Measurements from ENCODE around the gene ADAM12.

ADAM12 gene

DNA sequence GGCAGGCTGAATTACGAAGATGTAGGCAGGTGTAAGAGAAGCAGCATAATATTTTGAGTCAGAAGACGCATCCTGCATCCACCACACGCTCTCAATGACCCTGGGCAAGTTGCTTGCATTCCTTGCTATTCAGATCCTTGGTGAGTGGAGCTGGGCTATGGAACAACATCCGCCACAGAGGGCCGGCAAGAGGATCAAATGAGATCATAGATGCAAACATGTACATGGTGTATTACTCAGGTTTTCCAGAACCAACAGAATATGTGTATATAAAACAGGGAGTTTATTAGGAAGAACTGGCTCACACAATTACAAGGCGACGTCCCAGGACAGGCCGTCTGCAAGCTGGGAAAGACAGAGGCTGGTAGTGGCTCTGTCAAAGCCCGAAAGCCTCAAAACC, 51.5 kb downstream of the ADAM12 start:
- ATAC-seq, result no peak
- TF ChIP-seq PPARA (CRISPR knock-in tag; IDR thresholded peaks at IDR 0.05; ENCODE audit: borderline replicate concordance) (no peak), GLIS3 (CRISPR knock-in tag; IDR thresholded peaks at IDR 0.05) (no peak), SNAI2 (CRISPR knock-in tag; IDR thresholded peaks at IDR 0.05) (no peak), ZFP3 (CRISPR knock-in tag; IDR thresholded peaks at IDR 0.05) (no peak), RARB (CRISPR knock-in tag; IDR thresholded peaks at IDR 0.05) (no peak), BACH2 (CRISPR knock-in tag; IDR thresholded peaks at IDR 0.05; ENCODE audit: borderline replicate concordance) (no peak), ZFP30 (CRISPR knock-in tag; IDR thresholded peaks at IDR 0.05) (no peak), ZNF8 (CRISPR knock-in tag; IDR thresholded peaks at IDR 0.05) (no peak), ISL1 (CRISPR knock-in tag; IDR thresholded peaks at IDR 0.05) (no peak), ZNF70 (CRISPR knock-in tag; IDR thresholded peaks at IDR 0.05) (no peak), ARNTL (CRISPR knock-in tag; IDR thresholded peaks at IDR 0.05; ENCODE audit: borderline replicate concordance, low read depth) (no peak), TOX (CRISPR knock-in tag; IDR thresholded peaks at IDR 0.05; ENCODE audit: borderline replicate concordance) (no peak), TCF4 (CRISPR knock-in tag; IDR thresholded peaks at IDR 0.05; ENCODE audit: borderline replicate concordance) (no peak)
- TF ChIP-seq, protein P1, sequence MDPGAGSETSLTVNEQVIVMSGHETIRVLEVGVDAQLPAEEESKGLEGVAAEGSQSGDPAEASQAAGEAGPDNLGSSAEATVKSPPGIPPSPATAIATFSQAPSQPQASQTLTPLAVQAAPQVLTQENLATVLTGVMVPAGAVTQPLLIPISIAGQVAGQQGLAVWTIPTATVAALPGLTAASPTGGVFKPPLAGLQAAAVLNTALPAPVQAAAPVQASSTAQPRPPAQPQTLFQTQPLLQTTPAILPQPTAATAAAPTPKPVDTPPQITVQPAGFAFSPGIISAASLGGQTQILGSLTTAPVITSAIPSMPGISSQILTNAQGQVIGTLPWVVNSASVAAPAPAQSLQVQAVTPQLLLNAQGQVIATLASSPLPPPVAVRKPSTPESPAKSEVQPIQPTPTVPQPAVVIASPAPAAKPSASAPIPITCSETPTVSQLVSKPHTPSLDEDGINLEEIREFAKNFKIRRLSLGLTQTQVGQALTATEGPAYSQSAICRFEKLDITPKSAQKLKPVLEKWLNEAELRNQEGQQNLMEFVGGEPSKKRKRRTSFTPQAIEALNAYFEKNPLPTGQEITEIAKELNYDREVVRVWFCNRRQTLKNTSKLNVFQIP (CRISPR knock-in tag; IDR thresholded peaks at IDR 0.05; ENCODE audit: borderline replicate concordance, low read depth), result no peak

DNA sequence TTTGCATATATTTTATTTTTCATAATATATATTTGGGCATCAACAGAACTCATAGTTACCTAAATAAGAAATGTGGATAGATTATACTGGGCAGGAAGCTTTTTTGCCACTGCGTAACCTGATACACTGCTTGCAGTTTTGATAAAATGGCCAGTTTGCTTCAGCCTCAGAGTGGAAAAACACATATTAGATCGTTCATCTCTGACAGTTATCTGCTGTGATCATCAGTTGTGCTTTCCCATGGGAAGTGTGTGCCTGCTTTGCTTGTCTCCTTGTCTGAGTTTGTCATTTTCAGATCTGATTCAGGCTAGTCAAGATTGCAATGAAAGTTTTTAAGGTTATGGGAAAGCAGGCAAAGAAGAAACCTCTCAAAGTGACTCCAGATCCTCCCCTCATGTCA, 54.0 kb downstream of the ADAM12 start:
- peak; percentile 72 for ATAC-seq

More for the DNA sequence above, 54.0 kb downstream of the ADAM12 start:
- no peak for TF ChIP-seq GLIS3 (CRISPR knock-in tag; IDR thresholded peaks at IDR 0.05)
- no peak for TF ChIP-seq TOX (CRISPR knock-in tag; IDR thresholded peaks at IDR 0.05; ENCODE audit: borderline replicate concordance)
- TF ChIP-seq PPARA (CRISPR knock-in tag; IDR thresholded peaks at IDR 0.05; ENCODE audit: borderline replicate concordance), result no peak
- no peak for TF ChIP-seq ZFP3 (CRISPR knock-in tag; IDR thresholded peaks at IDR 0.05)
- TF ChIP-seq, protein P2, sequence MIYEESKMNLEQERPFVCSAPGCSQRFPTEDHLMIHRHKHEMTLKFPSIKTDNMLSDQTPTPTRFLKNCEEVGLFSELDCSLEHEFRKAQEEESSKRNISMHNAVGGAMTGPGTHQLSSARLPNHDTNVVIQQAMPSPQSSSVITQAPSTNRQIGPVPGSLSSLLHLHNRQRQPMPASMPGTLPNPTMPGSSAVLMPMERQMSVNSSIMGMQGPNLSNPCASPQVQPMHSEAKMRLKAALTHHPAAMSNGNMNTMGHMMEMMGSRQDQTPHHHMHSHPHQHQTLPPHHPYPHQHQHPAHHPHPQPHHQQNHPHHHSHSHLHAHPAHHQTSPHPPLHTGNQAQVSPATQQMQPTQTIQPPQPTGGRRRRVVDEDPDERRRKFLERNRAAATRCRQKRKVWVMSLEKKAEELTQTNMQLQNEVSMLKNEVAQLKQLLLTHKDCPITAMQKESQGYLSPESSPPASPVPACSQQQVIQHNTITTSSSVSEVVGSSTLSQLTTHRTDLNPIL (CRISPR knock-in tag; IDR thresholded peaks at IDR 0.05; ENCODE audit: low read depth), result no peak
- TF ChIP-seq, protein P3, sequence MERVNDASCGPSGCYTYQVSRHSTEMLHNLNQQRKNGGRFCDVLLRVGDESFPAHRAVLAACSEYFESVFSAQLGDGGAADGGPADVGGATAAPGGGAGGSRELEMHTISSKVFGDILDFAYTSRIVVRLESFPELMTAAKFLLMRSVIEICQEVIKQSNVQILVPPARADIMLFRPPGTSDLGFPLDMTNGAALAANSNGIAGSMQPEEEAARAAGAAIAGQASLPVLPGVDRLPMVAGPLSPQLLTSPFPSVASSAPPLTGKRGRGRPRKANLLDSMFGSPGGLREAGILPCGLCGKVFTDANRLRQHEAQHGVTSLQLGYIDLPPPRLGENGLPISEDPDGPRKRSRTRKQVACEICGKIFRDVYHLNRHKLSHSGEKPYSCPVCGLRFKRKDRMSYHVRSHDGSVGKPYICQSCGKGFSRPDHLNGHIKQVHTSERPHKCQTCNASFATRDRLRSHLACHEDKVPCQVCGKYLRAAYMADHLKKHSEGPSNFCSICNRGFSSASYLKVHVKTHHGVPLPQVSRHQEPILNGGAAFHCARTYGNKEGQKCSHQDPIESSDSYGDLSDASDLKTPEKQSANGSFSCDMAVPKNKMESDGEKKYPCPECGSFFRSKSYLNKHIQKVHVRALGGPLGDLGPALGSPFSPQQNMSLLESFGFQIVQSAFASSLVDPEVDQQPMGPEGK (CRISPR knock-in tag; IDR thresholded peaks at IDR 0.05; ENCODE audit: borderline replicate concordance), result no peak
- TF ChIP-seq, protein P4, sequence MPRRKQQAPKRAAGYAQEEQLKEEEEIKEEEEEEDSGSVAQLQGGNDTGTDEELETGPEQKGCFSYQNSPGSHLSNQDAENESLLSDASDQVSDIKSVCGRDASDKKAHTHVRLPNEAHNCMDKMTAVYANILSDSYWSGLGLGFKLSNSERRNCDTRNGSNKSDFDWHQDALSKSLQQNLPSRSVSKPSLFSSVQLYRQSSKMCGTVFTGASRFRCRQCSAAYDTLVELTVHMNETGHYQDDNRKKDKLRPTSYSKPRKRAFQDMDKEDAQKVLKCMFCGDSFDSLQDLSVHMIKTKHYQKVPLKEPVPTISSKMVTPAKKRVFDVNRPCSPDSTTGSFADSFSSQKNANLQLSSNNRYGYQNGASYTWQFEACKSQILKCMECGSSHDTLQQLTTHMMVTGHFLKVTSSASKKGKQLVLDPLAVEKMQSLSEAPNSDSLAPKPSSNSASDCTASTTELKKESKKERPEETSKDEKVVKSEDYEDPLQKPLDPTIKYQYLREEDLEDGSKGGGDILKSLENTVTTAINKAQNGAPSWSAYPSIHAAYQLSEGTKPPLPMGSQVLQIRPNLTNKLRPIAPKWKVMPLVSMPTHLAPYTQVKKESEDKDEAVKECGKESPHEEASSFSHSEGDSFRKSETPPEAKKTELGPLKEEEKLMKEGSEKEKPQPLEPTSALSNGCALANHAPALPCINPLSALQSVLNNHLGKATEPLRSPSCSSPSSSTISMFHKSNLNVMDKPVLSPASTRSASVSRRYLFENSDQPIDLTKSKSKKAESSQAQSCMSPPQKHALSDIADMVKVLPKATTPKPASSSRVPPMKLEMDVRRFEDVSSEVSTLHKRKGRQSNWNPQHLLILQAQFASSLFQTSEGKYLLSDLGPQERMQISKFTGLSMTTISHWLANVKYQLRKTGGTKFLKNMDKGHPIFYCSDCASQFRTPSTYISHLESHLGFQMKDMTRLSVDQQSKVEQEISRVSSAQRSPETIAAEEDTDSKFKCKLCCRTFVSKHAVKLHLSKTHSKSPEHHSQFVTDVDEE (CRISPR knock-in tag; IDR thresholded peaks at IDR 0.05), result no peak
- no peak for TF ChIP-seq ARNTL (CRISPR knock-in tag; IDR thresholded peaks at IDR 0.05; ENCODE audit: borderline replicate concordance, low read depth)
- TF ChIP-seq, protein P1 (CRISPR knock-in tag; IDR thresholded peaks at IDR 0.05; ENCODE audit: borderline replicate concordance, low read depth), result no peak
- TF ChIP-seq ESRRG (CRISPR knock-in tag; IDR thresholded peaks at IDR 0.05), result no peak
- TF ChIP-seq ZNF8 (CRISPR knock-in tag; IDR thresholded peaks at IDR 0.05), result no peak
- no peak for TF ChIP-seq OSR1 (CRISPR knock-in tag; IDR thresholded peaks at IDR 0.05)
- TF ChIP-seq TCF4 (CRISPR knock-in tag; IDR thresholded peaks at IDR 0.05; ENCODE audit: borderline replicate concordance), result no peak
- no peak for TF ChIP-seq RARB (CRISPR knock-in tag; IDR thresholded peaks at IDR 0.05)
- TF ChIP-seq CSDC2 (CRISPR knock-in tag; IDR thresholded peaks at IDR 0.05), result no peak
- TF ChIP-seq ZNF70 (CRISPR knock-in tag; IDR thresholded peaks at IDR 0.05), result no peak
- no peak for TF ChIP-seq BACH2 (CRISPR knock-in tag; IDR thresholded peaks at IDR 0.05; ENCODE audit: borderline replicate concordance)
- no peak for TF ChIP-seq ZNF565 (CRISPR knock-in tag; conservative IDR thresholded peaks at IDR 0.05; ENCODE audit: low read depth)
- no peak for TF ChIP-seq ZC3H10 (CRISPR knock-in tag; IDR thresholded peaks at IDR 0.05)
- TF ChIP-seq, protein P5, sequence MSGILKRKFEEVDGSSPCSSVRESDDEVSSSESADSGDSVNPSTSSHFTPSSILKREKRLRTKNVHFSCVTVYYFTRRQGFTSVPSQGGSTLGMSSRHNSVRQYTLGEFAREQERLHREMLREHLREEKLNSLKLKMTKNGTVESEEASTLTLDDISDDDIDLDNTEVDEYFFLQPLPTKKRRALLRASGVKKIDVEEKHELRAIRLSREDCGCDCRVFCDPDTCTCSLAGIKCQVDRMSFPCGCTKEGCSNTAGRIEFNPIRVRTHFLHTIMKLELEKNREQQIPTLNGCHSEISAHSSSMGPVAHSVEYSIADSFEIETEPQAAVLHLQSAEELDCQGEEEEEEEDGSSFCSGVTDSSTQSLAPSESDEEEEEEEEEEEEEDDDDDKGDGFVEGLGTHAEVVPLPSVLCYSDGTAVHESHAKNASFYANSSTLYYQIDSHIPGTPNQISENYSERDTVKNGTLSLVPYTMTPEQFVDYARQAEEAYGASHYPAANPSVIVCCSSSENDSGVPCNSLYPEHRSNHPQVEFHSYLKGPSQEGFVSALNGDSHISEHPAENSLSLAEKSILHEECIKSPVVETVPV (CRISPR knock-in tag; IDR thresholded peaks at IDR 0.05), result no peak
